MCF 10A (cell line): Measurements from ENCODE around the gene FEV. TPM values are rescaled to one million over a fixed set of nuclear protein-coding genes. Genes with fewer than 3 reads are reported as not detected.

Experiments used
- BruUV-seq: library from RNA; stranded (reverse); fragments of 400-500 nt; replicated peaks from 2 replicates; lab custom pipeline; 2021; lab: Mats Ljungman, UMichigan
- CTCF ChIA-PET: fragments of 300-600 bp; sonication (Branson Sonifier 250); formaldehyde crosslinking; extraction: SDS; loops from one replicate; lab custom pipeline; 2021; ENCODE audit warnings: antibody characterized with exemption, inconsistent platforms; lab: Yijun Ruan, JAX
- POLR2A ChIA-PET: fragments of 300-600, 350-650 bp; sonication (Branson Sonifier 250); formaldehyde crosslinking; extraction: SDS; loops from one replicate; lab custom pipeline; 2020; ENCODE audit warnings: antibody characterized with exemption, inconsistent platforms; lab: Yijun Ruan, JAX
- DNase-seq: peaks from one replicate; pipeline ENCODE4 v3.0.0-alpha.2; 2018; ENCODE audit not compliant: unreplicated experiment
- H3K27ac Mint-ChIP-seq: one replicate; pipeline ENCODE4 v1.8.0; 2022; ENCODE audit warnings: mild to moderate bottlenecking, low read depth, mixed read lengths; ENCODE audit not compliant: unreplicated experiment
- H3K27me3 Mint-ChIP-seq: one replicate; pipeline ENCODE4 v1.8.0; 2022; ENCODE audit warnings: mixed read lengths; ENCODE audit not compliant: insufficient read depth, unreplicated experiment
- H3K36me3 Mint-ChIP-seq: one replicate; pipeline ENCODE4 v1.8.0; 2022; ENCODE audit warnings: mild to moderate bottlenecking, moderate library complexity, mixed read lengths; ENCODE audit not compliant: insufficient read depth, unreplicated experiment
- H3K4me1 Mint-ChIP-seq: one replicate; pipeline ENCODE4 v1.8.0; 2022; ENCODE audit warnings: mixed read lengths; ENCODE audit not compliant: insufficient read depth, unreplicated experiment
- H3K4me3 Mint-ChIP-seq: one replicate; pipeline ENCODE4 v1.8.0; 2022; ENCODE audit warnings: mild to moderate bottlenecking, moderate library complexity, mixed read lengths; ENCODE audit not compliant: unreplicated experiment
- H3K9me3 Mint-ChIP-seq: one replicate; pipeline ENCODE4 v1.8.0; 2022; ENCODE audit warnings: mixed read lengths; ENCODE audit not compliant: unreplicated experiment
- intact Hi-C: fragments of 100-400 bp; cut with micrococcal nuclease; formaldehyde crosslinking; loops from 2 replicates; pipeline ENCODE4 v1.14.1; 2022
- total RNA-seq: library from RNA; stranded (reverse); gene quantifications from 2 replicates; pipeline ENCODE4 v1.2.3, GENCODE V29; 2022
- TF ChIP-seq, protein P1 (sequence below): fragments of 200-600 bp; IDR thresholded peaks from one replicate; pipeline ENCODE4 v1.8.0; 2022; ENCODE audit warnings: antibody characterized with exemption, mild to moderate bottlenecking; ENCODE audit not compliant: unreplicated experiment

FEV gene
- total RNA-seq, 1 experiment from 2014 or later = not detected

GRCh38 chr2:219002395-219003266 is 17.6 kb upstream of the FEV start:
- H3K36me3 Mint-ChIP-seq = peaks cover 6% of the 10 kb centered on the region
- H3K27ac Mint-ChIP-seq = no peak overlapping the region
- H3K4me3 Mint-ChIP-seq = peak overlapping the region; percentile 16
- TF ChIP-seq, protein P1, sequence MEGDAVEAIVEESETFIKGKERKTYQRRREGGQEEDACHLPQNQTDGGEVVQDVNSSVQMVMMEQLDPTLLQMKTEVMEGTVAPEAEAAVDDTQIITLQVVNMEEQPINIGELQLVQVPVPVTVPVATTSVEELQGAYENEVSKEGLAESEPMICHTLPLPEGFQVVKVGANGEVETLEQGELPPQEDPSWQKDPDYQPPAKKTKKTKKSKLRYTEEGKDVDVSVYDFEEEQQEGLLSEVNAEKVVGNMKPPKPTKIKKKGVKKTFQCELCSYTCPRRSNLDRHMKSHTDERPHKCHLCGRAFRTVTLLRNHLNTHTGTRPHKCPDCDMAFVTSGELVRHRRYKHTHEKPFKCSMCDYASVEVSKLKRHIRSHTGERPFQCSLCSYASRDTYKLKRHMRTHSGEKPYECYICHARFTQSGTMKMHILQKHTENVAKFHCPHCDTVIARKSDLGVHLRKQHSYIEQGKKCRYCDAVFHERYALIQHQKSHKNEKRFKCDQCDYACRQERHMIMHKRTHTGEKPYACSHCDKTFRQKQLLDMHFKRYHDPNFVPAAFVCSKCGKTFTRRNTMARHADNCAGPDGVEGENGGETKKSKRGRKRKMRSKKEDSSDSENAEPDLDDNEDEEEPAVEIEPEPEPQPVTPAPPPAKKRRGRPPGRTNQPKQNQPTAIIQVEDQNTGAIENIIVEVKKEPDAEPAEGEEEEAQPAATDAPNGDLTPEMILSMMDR = peak; percentile 53
- intact Hi-C loops = no loop called here
- no TSS peak for BruUV-seq
- no peaks in the 10 kb centered on the region for H3K9me3 Mint-ChIP-seq
- peaks cover 36% of the 10 kb centered on the region for H3K27me3 Mint-ChIP-seq
- CTCF ChIA-PET = interaction anchor here (0.6 to 1.8 kb wide), 16 partner anchors 8 to 367 kb away, joined by 3 to 10 read pairs (median 4); partner anchors contain the start of gene SLC23A3
- POLR2A ChIA-PET = no interaction called here
- peaks cover 15% of the 10 kb centered on the region for H3K4me1 Mint-ChIP-seq
- DNase-seq = peak; percentile 33

- Mint-ChIP-seq H3K36me3 (peaks cover 6% of the 10 kb centered on the region), H3K9me3 (no peaks in the 10 kb centered on the region), H3K27ac (no peak overlapping the region), H3K4me1 (peaks cover 15% of the 10 kb centered on the region), H3K4me3 (peak overlapping the region; percentile 16), H3K27me3 (peaks cover 36% of the 10 kb centered on the region)
- ChIA-PET POLR2A (interaction anchor here (1.2 kb wide), 1 partner anchor 22 kb away, joined by 4 read pairs; no protein-coding TSS in a partner anchor), CTCF (interaction anchor here (0.7 to 1.8 kb wide), 15 partner anchors 9 to 368 kb away, joined by 3 to 10 read pairs (median 4); partner anchors contain the start of gene SLC23A3)
- TF ChIP-seq, protein P1 = no peak
- DNase-seq = peak; percentile 86
- BruUV-seq = no TSS peak
- intact Hi-C loops = no loop called here
These were observed 16.8 kb upstream of the FEV start for GRCh38 chr2:219001577-219002394.

- Mint-ChIP-seq H3K9me3 (no peaks in the 10 kb centered on the region), H3K27me3 (peaks cover 36% of the 10 kb centered on the region), H3K27ac (no peak overlapping the region), H3K4me1 (peaks cover 15% of the 10 kb centered on the region), H3K36me3 (peaks cover 6% of the 10 kb centered on the region), H3K4me3 (no peak overlapping the region)
- CTCF ChIA-PET = interaction anchor here (0.8 to 1.8 kb wide), 11 partner anchors 10 to 169 kb away, joined by 3 to 9 read pairs (median 4); partner anchors contain the start of gene SLC23A3
- BruUV-seq = no TSS peak
- POLR2A ChIA-PET = interaction anchor here (1.2 kb wide), 1 partner anchor 21 kb away, joined by 4 read pairs; no protein-coding TSS in a partner anchor
- TF ChIP-seq, protein P1 = no peak
- no peak for DNase-seq
- intact Hi-C loops = no loop called here
These were observed 16.2 kb upstream of the FEV start for GRCh38 chr2:219001100-219001576.
